ENCODE measurements around the gene PCDHGB2.

- TF ChIP-seq POLR2A (IDR thresholded peaks at IDR 0.05; ENCODE audit: low read length) (no peak), GATA1 (IDR thresholded peaks at IDR 0.05; ENCODE audit: low read depth, low read length) (no peak)
Observed at GRCh38 chr5:141363952-141364660, 4.3 kb downstream of the PCDHGB2 start, which contains the start of gene PCDHGA5.

Data from erythroblast (primary cell).